SK-N-SH treated with all-trans-retinoic acid at 6 μM for 48 hours (cell line): Measurements from ENCODE around the gene EIF5AL1.

Experiments
- ATAC-seq: fragments of 200-7000 bp; cut with Tn5 transposase; 3 replicates; pipeline ENCODE4 v1.9.1; 2020; ENCODE audit warnings: mild to moderate bottlenecking, moderate library complexity
- ARNTL ChIP-seq: fragments of 450-650 bp; formaldehyde crosslinking; IDR thresholded peaks from 2 replicates; pipeline ENCODE4 v1.5.0; 2020; ENCODE audit warnings: low read depth, mild to moderate bottlenecking, moderate library complexity, borderline replicate concordance
- BACH2 ChIP-seq: fragments of 250-450 bp; sonication (Bioruptor Pico); IDR thresholded peaks from 2 replicates; pipeline ENCODE4 v1.9.0; 2021; ENCODE audit warnings: mild to moderate bottlenecking, borderline replicate concordance
- CSDC2 ChIP-seq: fragments of 250-450 bp; sonication (Bioruptor Pico); IDR thresholded peaks from 2 replicates; pipeline ENCODE4 v1.5.0; 2020; ENCODE audit warnings: mild to moderate bottlenecking, moderate library complexity
- ESRRG ChIP-seq: fragments of 250-450 bp; sonication (Bioruptor Pico); IDR thresholded peaks from 2 replicates; pipeline ENCODE4 v1.6.1; 2021; ENCODE audit warnings: mild to moderate bottlenecking
- GLIS3 ChIP-seq: fragments of 250-450 bp; sonication (Bioruptor Pico); IDR thresholded peaks from 2 replicates; pipeline ENCODE4 v1.5.0; 2020; ENCODE audit warnings: mild to moderate bottlenecking, moderate library complexity
- ISL1 ChIP-seq: fragments of 250-450 bp; sonication (Bioruptor Pico); IDR thresholded peaks from 2 replicates; pipeline ENCODE4 v2.1.2; 2022; ENCODE audit warnings: mild to moderate bottlenecking, moderate library complexity
- OSR1 ChIP-seq: fragments of 250-450 bp; sonication (Bioruptor Pico); IDR thresholded peaks from 2 replicates; pipeline ENCODE4 v1.8.0; 2022; ENCODE audit warnings: moderate library complexity, mild to moderate bottlenecking, inconsistent platforms
- PATZ1 ChIP-seq: fragments of 250-450 bp; sonication (Bioruptor Pico); IDR thresholded peaks from 2 replicates; pipeline ENCODE4 v1.8.0; 2020; ENCODE audit warnings: mild to moderate bottlenecking, moderate library complexity, borderline replicate concordance
- POU6F1 ChIP-seq: fragments of 250-450 bp; sonication (Bioruptor Pico); IDR thresholded peaks from 2 replicates; pipeline ENCODE4 v1.8.0; 2021; ENCODE audit warnings: low read depth, mild to moderate bottlenecking, moderate library complexity, borderline replicate concordance
- PPARA ChIP-seq: fragments of 250-450 bp; sonication (Bioruptor Pico); IDR thresholded peaks from 2 replicates; pipeline ENCODE4 v1.5.0; 2020; ENCODE audit warnings: mild to moderate bottlenecking, borderline replicate concordance
- RARB ChIP-seq: fragments of 250-450 bp; sonication (Bioruptor Pico); IDR thresholded peaks from 2 replicates; pipeline ENCODE4 v1.8.0; 2021; ENCODE audit warnings: mild to moderate bottlenecking, moderate library complexity
- SNAI2 ChIP-seq: fragments of 250-450 bp; sonication (Bioruptor Pico); IDR thresholded peaks from 2 replicates; pipeline ENCODE4 v1.5.0; 2020; ENCODE audit warnings: mild to moderate bottlenecking, moderate library complexity
- TCF4 ChIP-seq: fragments of 250-450 bp; sonication (Bioruptor Pico); IDR thresholded peaks from 2 replicates; pipeline ENCODE4 v1.8.0; 2021; ENCODE audit warnings: mild to moderate bottlenecking, moderate library complexity, borderline replicate concordance
- TOX ChIP-seq: fragments of 250-450 bp; sonication (Bioruptor Pico); IDR thresholded peaks from 2 replicates; pipeline ENCODE4 v1.8.0; 2021; ENCODE audit warnings: mild to moderate bottlenecking, moderate library complexity, borderline replicate concordance
- ZC3H10 ChIP-seq: fragments of 250-450 bp; sonication (Bioruptor Pico); IDR thresholded peaks from 2 replicates; pipeline ENCODE4 v1.5.1; 2021; ENCODE audit warnings: mild to moderate bottlenecking, moderate library complexity
- ZFP3 ChIP-seq: fragments of 250-450 bp; sonication (Bioruptor Pico); IDR thresholded peaks from 2 replicates; pipeline ENCODE4 v1.5.0; 2020; ENCODE audit warnings: mild to moderate bottlenecking, moderate library complexity
- ZNF565 ChIP-seq: fragments of 450-650 bp; formaldehyde crosslinking; conservative IDR thresholded peaks from 2 replicates; pipeline ENCODE4 v1.5.0; 2020; ENCODE audit warnings: low read depth, mild to moderate bottlenecking, moderate library complexity
- ZNF70 ChIP-seq: fragments of 450-650 bp; formaldehyde crosslinking; IDR thresholded peaks from 2 replicates; pipeline ENCODE4 v1.5.0; 2020; ENCODE audit warnings: mild to moderate bottlenecking, moderate library complexity
- ZNF8 ChIP-seq: fragments of 450-650 bp; formaldehyde crosslinking; IDR thresholded peaks from 2 replicates; pipeline ENCODE4 v1.5.0; 2020; ENCODE audit warnings: mild to moderate bottlenecking, moderate library complexity
- TF ChIP-seq, protein P1 (sequence below): fragments of 250-450 bp; sonication (Bioruptor Pico); IDR thresholded peaks from 2 replicates; pipeline ENCODE4 v1.5.1; 2021; ENCODE audit warnings: mild to moderate bottlenecking, moderate library complexity
- TF ChIP-seq, protein P2 (sequence below): fragments of 250-450 bp; sonication (Bioruptor Pico); IDR thresholded peaks from 2 replicates; pipeline ENCODE4 v1.5.0; 2020; ENCODE audit warnings: mild to moderate bottlenecking, moderate library complexity

EIF5AL1 gene

DNA sequence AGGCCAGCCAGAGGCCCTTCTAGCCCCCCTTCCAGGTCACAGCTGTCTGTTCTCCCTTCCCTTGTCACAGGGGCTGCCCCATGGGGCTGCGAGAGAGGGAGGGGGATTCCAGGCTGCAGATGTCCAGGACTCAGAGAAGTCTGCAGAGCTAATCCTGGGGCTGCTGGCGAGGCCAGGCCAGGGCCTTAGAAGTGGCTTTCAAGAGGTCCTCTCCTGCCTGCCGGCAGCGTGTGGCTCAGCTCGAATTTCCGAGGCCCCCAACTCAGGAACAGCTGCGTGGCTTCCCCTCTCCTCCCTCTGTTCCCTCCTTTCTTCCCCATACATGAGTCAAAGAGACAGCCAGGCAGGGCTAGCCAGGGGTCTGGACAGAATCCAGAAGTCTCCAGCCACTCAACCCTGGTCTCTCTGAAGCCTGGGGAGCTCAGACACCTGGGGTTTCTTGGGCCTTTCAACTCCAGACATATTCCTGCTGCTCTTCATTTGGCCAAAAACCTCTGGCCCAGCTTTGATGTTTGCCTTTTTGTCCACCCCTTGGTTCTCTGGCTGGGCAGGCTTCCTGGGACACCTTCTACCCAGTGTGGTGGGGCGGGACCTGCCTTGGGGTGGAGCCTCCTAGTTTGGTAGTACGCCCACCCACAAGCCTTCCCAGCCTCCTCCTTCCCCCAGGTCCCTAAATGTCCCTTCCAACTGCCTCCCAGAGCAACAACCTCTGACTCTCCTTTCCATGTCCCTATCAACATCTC is 21.8 kb upstream of the EIF5AL1 start (continued):
- no peak for TF ChIP-seq TOX (CRISPR knock-in tag)
- TF ChIP-seq PPARA (CRISPR knock-in tag): no peak
- TF ChIP-seq, protein P1, sequence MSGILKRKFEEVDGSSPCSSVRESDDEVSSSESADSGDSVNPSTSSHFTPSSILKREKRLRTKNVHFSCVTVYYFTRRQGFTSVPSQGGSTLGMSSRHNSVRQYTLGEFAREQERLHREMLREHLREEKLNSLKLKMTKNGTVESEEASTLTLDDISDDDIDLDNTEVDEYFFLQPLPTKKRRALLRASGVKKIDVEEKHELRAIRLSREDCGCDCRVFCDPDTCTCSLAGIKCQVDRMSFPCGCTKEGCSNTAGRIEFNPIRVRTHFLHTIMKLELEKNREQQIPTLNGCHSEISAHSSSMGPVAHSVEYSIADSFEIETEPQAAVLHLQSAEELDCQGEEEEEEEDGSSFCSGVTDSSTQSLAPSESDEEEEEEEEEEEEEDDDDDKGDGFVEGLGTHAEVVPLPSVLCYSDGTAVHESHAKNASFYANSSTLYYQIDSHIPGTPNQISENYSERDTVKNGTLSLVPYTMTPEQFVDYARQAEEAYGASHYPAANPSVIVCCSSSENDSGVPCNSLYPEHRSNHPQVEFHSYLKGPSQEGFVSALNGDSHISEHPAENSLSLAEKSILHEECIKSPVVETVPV (CRISPR knock-in tag): no peak
- TF ChIP-seq ZC3H10: no peak
- no peak for TF ChIP-seq OSR1 (CRISPR knock-in tag)
- no peak for TF ChIP-seq ARNTL
- no peak for TF ChIP-seq BACH2 (CRISPR knock-in tag)
- no peak for TF ChIP-seq ESRRG
- no peak for TF ChIP-seq CSDC2
- TF ChIP-seq SNAI2 (CRISPR knock-in tag): no peak
- TF ChIP-seq ZNF565 (CRISPR knock-in tag): no peak
- no peak for TF ChIP-seq RARB (CRISPR knock-in tag)
- no peak for TF ChIP-seq ZFP3 (CRISPR knock-in tag)
- no peak for TF ChIP-seq ZNF8 (CRISPR knock-in tag)
- no peak for TF ChIP-seq ZNF70 (CRISPR knock-in tag)
- no peak for TF ChIP-seq GLIS3 (CRISPR knock-in tag)

DNA sequence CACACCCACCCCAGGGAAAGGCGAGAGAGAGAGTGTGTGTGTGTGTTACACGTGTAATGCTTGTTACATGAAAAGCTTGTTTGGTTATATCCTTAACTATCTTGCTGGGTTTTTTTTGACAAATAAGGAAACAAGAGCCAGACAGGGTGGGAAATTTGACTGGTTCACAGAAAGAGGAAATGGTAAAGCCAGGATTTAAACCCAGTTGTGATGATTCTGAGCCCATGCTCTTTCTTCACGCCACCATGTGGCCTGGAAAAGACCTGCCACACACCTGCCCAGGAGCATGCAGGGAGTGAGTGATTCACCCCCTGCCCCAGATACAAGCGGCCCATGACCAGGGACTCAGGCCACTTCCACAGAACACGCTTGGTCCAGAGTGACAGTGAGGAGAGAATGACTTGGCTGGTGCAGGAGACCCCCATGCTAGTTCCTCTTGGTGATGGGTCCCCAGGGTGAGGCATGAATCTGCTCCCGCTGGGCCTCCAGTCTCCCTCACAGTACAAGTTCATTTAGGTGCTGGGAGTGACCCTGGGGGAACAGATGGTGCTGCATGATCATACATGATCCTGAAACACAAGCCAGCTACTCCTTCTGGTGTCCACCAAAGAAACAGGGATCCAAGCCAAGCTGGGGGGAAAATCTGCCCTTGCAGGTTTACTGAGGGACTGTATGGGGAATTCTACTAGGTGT is 21.0 kb upstream of the EIF5AL1 start:
- TF ChIP-seq POU6F1 (CRISPR knock-in tag) (no peak), PPARA (CRISPR knock-in tag) (no peak), TCF4 (CRISPR knock-in tag) (no peak), ZFP3 (CRISPR knock-in tag) (no peak)
- TF ChIP-seq, protein P2, sequence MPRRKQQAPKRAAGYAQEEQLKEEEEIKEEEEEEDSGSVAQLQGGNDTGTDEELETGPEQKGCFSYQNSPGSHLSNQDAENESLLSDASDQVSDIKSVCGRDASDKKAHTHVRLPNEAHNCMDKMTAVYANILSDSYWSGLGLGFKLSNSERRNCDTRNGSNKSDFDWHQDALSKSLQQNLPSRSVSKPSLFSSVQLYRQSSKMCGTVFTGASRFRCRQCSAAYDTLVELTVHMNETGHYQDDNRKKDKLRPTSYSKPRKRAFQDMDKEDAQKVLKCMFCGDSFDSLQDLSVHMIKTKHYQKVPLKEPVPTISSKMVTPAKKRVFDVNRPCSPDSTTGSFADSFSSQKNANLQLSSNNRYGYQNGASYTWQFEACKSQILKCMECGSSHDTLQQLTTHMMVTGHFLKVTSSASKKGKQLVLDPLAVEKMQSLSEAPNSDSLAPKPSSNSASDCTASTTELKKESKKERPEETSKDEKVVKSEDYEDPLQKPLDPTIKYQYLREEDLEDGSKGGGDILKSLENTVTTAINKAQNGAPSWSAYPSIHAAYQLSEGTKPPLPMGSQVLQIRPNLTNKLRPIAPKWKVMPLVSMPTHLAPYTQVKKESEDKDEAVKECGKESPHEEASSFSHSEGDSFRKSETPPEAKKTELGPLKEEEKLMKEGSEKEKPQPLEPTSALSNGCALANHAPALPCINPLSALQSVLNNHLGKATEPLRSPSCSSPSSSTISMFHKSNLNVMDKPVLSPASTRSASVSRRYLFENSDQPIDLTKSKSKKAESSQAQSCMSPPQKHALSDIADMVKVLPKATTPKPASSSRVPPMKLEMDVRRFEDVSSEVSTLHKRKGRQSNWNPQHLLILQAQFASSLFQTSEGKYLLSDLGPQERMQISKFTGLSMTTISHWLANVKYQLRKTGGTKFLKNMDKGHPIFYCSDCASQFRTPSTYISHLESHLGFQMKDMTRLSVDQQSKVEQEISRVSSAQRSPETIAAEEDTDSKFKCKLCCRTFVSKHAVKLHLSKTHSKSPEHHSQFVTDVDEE (CRISPR knock-in tag): no peak
- no peak for ATAC-seq

DNA sequence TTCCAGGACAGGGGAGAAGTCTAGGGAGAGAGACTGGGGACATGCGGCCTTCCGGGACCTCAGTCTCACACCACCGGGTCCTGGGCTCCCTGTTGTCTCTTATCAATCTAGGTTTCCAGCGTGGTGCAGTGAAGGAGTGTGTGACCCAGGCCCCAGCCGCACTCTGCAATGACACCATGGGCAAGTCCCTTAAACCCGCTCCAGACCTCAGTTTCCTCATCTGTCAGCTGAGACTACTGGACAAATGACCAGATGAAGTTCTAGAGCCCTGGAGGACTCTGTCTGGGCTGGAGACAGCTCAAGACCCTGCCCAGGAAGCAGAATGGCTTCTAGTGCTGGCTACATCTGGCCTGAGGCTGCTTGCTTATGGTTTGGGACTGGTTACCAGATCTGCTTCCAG is 20.1 kb upstream of the EIF5AL1 start:
- TF ChIP-seq BACH2 (CRISPR knock-in tag) (no peak), PATZ1 (CRISPR knock-in tag) (no peak), TOX (CRISPR knock-in tag) (no peak)
- ATAC-seq: no peak

DNA sequence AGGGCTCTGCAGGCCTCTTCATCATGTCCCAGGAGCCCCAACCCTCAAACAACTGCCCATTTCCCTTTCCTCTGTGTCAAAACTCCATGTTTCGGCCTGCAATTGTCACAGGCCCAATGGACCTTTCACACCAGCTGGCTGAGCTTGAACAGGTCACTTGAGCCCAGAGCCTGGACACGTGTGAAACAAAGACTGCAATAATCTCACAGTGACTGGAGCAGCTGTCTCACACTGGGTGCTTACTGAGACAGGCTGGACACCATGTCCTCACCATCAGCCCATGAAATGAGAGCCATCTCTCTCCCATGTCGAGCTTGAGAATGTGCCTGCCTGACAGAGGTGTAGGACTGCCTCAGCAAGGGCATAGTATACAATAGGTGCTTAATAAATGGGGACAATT is 19.5 kb upstream of the EIF5AL1 start:
- TF ChIP-seq ARNTL (no peak), TCF4 (CRISPR knock-in tag) (no peak), OSR1 (CRISPR knock-in tag) (no peak), ZFP3 (CRISPR knock-in tag) (no peak), POU6F1 (CRISPR knock-in tag) (no peak), ISL1 (CRISPR knock-in tag) (no peak), ESRRG (no peak), ZNF565 (CRISPR knock-in tag) (no peak), RARB (CRISPR knock-in tag) (no peak), SNAI2 (CRISPR knock-in tag) (no peak), ZC3H10 (no peak), ZNF8 (CRISPR knock-in tag) (no peak), GLIS3 (CRISPR knock-in tag) (no peak)
- TF ChIP-seq, protein P2 (CRISPR knock-in tag): no peak
- no peak for ATAC-seq
